IMR-90 (cell line): ENCODE results near the gene SIRPB1. TPM values are rescaled to one million over a fixed set of nuclear protein-coding genes. Genes with fewer than 3 reads are reported as not detected.
A peak's percentile ranks its signal among the peaks of the same experiment; 100 is the strongest.

Experiments
- ATAC-seq: fragments of 200-7000 bp; cut with Tn5 transposase; 2 replicates; pipeline ENCODE4 v1.9.1; 2020; ENCODE audit warnings: low read depth, mild to moderate bottlenecking, moderate library complexity
- BruUV-seq: library from RNA; stranded (reverse); fragments of 400-500 nt; replicated peaks from 2 replicates; lab custom pipeline; 2021; lab: Mats Ljungman, UMichigan
- CTCF ChIA-PET: fragments of 300-600 bp; formaldehyde crosslinking; extraction: SDS; loops from one replicate; lab custom pipeline; 2021; ENCODE audit warnings: antibody characterized with exemption; lab: Yijun Ruan, JAX
- POLR2A ChIA-PET: fragments of 300-600 bp; sonication (Branson Sonifier 250); formaldehyde crosslinking; loops from one replicate; lab custom pipeline; 2022; ENCODE audit warnings: antibody characterized with exemption; ENCODE audit not compliant: unreplicated experiment; lab: Charles Lee
- DNase-seq: peaks from one replicate; pipeline ENCODE4 v3.0.0; 2013
- H2AFZ ChIP-seq: replicated peaks from 2 replicates; pipeline ENCODE3; 2013; ENCODE audit warnings: low read length, mild to moderate bottlenecking; ENCODE audit not compliant: poor library complexity
- H2AK5ac ChIP-seq: 2 replicates; pipeline ENCODE4 v1.6.1; 2013; ENCODE audit warnings: low read depth, low read length, inconsistent platforms
- H2AK9ac ChIP-seq: replicated peaks from 2 replicates; pipeline ENCODE3; 2013; ENCODE audit warnings: mild to moderate bottlenecking, low read depth, low read length, moderate library complexity; ENCODE audit not compliant: poor library complexity
- H2BK120ac ChIP-seq: 2 replicates; pipeline ENCODE4 v1.6.1; 2013; ENCODE audit warnings: low read depth, low read length, inconsistent platforms
- H2BK15ac ChIP-seq: 3 replicates; pipeline ENCODE4 v1.6.1; 2013; ENCODE audit warnings: low read depth, low read length, inconsistent platforms
- H2BK20ac ChIP-seq: 2 replicates; pipeline ENCODE4 v1.6.1; 2013; ENCODE audit warnings: low read depth, mild to moderate bottlenecking, inconsistent platforms, low read length, moderate library complexity
- H2BK5ac ChIP-seq: 2 replicates; pipeline ENCODE4 v1.6.1; 2013; ENCODE audit warnings: mild to moderate bottlenecking, low read depth, low read length, inconsistent platforms; ENCODE audit not compliant: poor library complexity, severe bottlenecking
- H3K14ac ChIP-seq: replicated peaks from 2 replicates; pipeline ENCODE4 v1.6.1; 2013; ENCODE audit warnings: low read depth, low read length, inconsistent platforms
- H3K18ac ChIP-seq: 2 replicates; pipeline ENCODE4 v1.6.1; 2013; ENCODE audit warnings: low read depth, low read length, control low read depth
- H3K23ac ChIP-seq: 2 replicates; pipeline ENCODE4 v1.6.1; 2013; ENCODE audit warnings: low read depth, low read length, inconsistent platforms
- H3K27ac ChIP-seq: 2 replicates; pipeline ENCODE4 v1.5.1; 2013; ENCODE audit warnings: mild to moderate bottlenecking, control low read depth, low read length; ENCODE audit not compliant: insufficient read depth
- H3K27me3 ChIP-seq: 2 replicates; pipeline ENCODE4 v1.6.1; 2013; ENCODE audit warnings: low read length; ENCODE audit not compliant: control insufficient read depth, insufficient read depth
- H3K36me3 ChIP-seq: 2 replicates; pipeline ENCODE4 v1.6.1; 2013; ENCODE audit warnings: low read length, mixed read lengths; ENCODE audit not compliant: control insufficient read depth, insufficient read depth
- H3K4ac ChIP-seq: 2 replicates; pipeline ENCODE4 v1.6.1; 2013; ENCODE audit warnings: low read depth, low read length, inconsistent platforms
- H3K4me1 ChIP-seq: 2 replicates; pipeline ENCODE4 v1.6.1; 2013; ENCODE audit warnings: low read length, mixed read lengths; ENCODE audit not compliant: control insufficient read depth, insufficient read depth
- H3K4me2 ChIP-seq: 2 replicates; pipeline ENCODE4 v1.6.1; 2013; ENCODE audit warnings: low read depth, mild to moderate bottlenecking, control low read depth, low read length, moderate library complexity
- H3K4me3 ChIP-seq: 2 replicates; pipeline ENCODE4 v1.5.1; 2013; ENCODE audit warnings: low read depth, mild to moderate bottlenecking, control low read depth, low read length, moderate library complexity; ENCODE audit not compliant: insufficient read depth
- H3K56ac ChIP-seq: 2 replicates; pipeline ENCODE4 v1.6.1; 2013; ENCODE audit warnings: low read length, inconsistent platforms; ENCODE audit not compliant: insufficient read depth; ENCODE audit errors: extremely low read depth
- H3K79me1 ChIP-seq, 2 experiments: 2 replicates each; pipeline ENCODE4 v1.6.1; 2013; ENCODE audit warnings: low read length in 2 of 2, inconsistent platforms in 1 of 2, low read depth in 1 of 2
- H3K9ac ChIP-seq: 2 replicates; pipeline ENCODE4 v1.6.1; 2013; ENCODE audit warnings: low read depth, low read length, control low read depth
- H3K9me1 ChIP-seq: 2 replicates; pipeline ENCODE4 v1.6.1; 2013; ENCODE audit warnings: low read length, inconsistent platforms; ENCODE audit not compliant: insufficient read depth
- H3K9me3 ChIP-seq: 2 replicates; pipeline ENCODE4 v1.6.1; 2013; ENCODE audit warnings: low read length; ENCODE audit not compliant: control insufficient read depth, insufficient read depth
- H4K20me1 ChIP-seq: 2 replicates; pipeline ENCODE4 v1.6.1; 2013; ENCODE audit warnings: low read length, inconsistent platforms; ENCODE audit not compliant: insufficient read depth
- H4K5ac ChIP-seq: 2 replicates; pipeline ENCODE4 v1.6.1; 2013; ENCODE audit warnings: mild to moderate bottlenecking, low read depth, low read length, control low read depth
- H4K8ac ChIP-seq, 2 experiments: 2 replicates each; pipeline ENCODE4 v1.6.1; 2013; ENCODE audit warnings: low read depth in 2 of 2, low read length in 2 of 2, control low read depth in 1 of 2, inconsistent platforms in 1 of 2
- H4K91ac ChIP-seq: 2 replicates; pipeline ENCODE4 v1.6.1; 2013; ENCODE audit warnings: low read depth, low read length, inconsistent platforms; ENCODE audit not compliant: insufficient read depth
- FOS ChIP-seq: fragments of 150-350 bp; IDR thresholded peaks from 2 replicates; pipeline ENCODE4 v1.6.1; 2016; ENCODE audit warnings: low read depth, low read length
- MAZ ChIP-seq: IDR thresholded peaks from 2 replicates; pipeline ENCODE4 v1.6.1; 2012; ENCODE audit warnings: low read depth, mild to moderate bottlenecking, low read length, improper control_type of control experiment, moderate library complexity, borderline replicate concordance
- MXI1 ChIP-seq: IDR thresholded peaks from 2 replicates; pipeline ENCODE4 v1.6.1; 2012; ENCODE audit warnings: low read depth, mild to moderate bottlenecking, low read length, moderate library complexity, borderline replicate concordance
- NFE2L2 ChIP-seq: fragments of 150-350 bp; IDR thresholded peaks from 2 replicates; pipeline ENCODE4 v1.6.1; 2016; ENCODE audit warnings: low read depth, mild to moderate bottlenecking, low read length
- POLR2A ChIP-seq: IDR thresholded peaks from 2 replicates; pipeline ENCODE4 v1.6.1; 2012; ENCODE audit warnings: mild to moderate bottlenecking, low read depth, low read length
- WGBS, 2 experiments: methylation state at CpG; one replicate each; pipeline versions ENCODE4 v1.1.5 to v1.1.7; 2013; ENCODE audit warnings: missing lambda C conversion rate in 2 of 2; ENCODE audit not compliant: insufficient read length in 1 of 2; ENCODE audit errors: extremely low coverage in 2 of 2; 5-methylcytosine and 5-hydroxymethylcytosine counted together
- dilution Hi-C: fragments of 300-500 bp; cut with HindIII; formaldehyde crosslinking; loops from one replicate; pipeline ENCODE4 v1.14.3; 2018; ENCODE audit warnings: low sequenced_read_pairs; ENCODE audit not compliant: unreplicated experiment
- in situ Hi-C: fragments of 300-500 bp; cut with MboI; formaldehyde crosslinking; loops from 3 replicates; pipeline ENCODE4 v1.14.3; 2019; ENCODE audit warnings: low sequenced_read_pairs, inconsistent platforms, mixed read lengths
- intact Hi-C: fragments of 100-400 bp; cut with micrococcal nuclease; formaldehyde crosslinking; loops from 2 replicates; pipeline ENCODE4 v1.10.0; 2022
- polyA plus RNA-seq, 3 experiments: library from polyadenylated mRNA; depleted of rRNA; stranded (reverse); fragments of >200 nt; gene quantifications; 2 replicates each; pipeline ENCODE4 v1.2.3, GENCODE V29; 2012; ENCODE audit warnings: low replicate concordance in 1 of 3
- total RNA-seq: library from RNA; depleted of rRNA; stranded (reverse); fragments of >200 nt; gene quantifications from 2 replicates; pipeline ENCODE4 v1.2.3, GENCODE V29; 2012

SIRPB1 gene
- total and polyA plus RNA-seq, 2 of the 4 experiments (the other 2 are of a cell fraction): 0.90 to 1.6 TPM

- Histone ChIP-seq H2BK15ac (no peak overlapping the region), H4K20me1 (no peaks in the 10 kb centered on the region), H3K4me3 (no peak overlapping the region), H3K4me2 (no peak overlapping the region), H3K18ac (no peak overlapping the region), H3K79me1 (no peaks in the 10 kb centered on the region), H4K91ac (no peak overlapping the region), H2BK5ac (no peak overlapping the region), H3K9me1 (no peaks in the 10 kb centered on the region), H3K36me3 (no peaks in the 10 kb centered on the region), H2BK20ac (no peak overlapping the region), H3K4ac (no peak overlapping the region), H3K27ac (no peak overlapping the region), H3K56ac (no peak overlapping the region), H3K9ac (no peak overlapping the region), H3K23ac (no peak overlapping the region), H4K8ac (no peak overlapping the region), H2AK5ac (no peak overlapping the region), H4K5ac (no peak overlapping the region), H3K4me1 (no peaks in the 10 kb centered on the region), H2AK9ac (no peak overlapping the region), H2AFZ (peak overlapping the region; percentile 35), H3K14ac (no peak overlapping the region), H3K27me3 (peaks cover 2% of the 10 kb centered on the region; the same call in 1 of the 2 replicates), H2BK120ac (no peak overlapping the region), H3K9me3 (no peaks in the 10 kb centered on the region)
- CTCF ChIA-PET: no interaction called here
- dilution Hi-C loops: no loop called here
- DNase-seq (no peak), ATAC-seq (no peak)
- WGBS, 2 experiments: no CpG with 5 or more reads among the region's 2 CpGs
- POLR2A ChIA-PET: no interaction called here
- in situ Hi-C loops: no loop called here
- BruUV-seq: no TSS peak
- intact Hi-C loops: no loop called here
- TF ChIP-seq NFE2L2: no peak
- TF ChIP-seq MXI1: no peak
- TF ChIP-seq POLR2A: no peak
- TF ChIP-seq MAZ: no peak
- TF ChIP-seq FOS: no peak
Observed at GRCh38 chr20:1636621-1637020, 16.8 kb upstream of the SIRPB1 start.
